SK-MEL-5 (cell line): Measurements from ENCODE around the gene GRIA4. TPM values are rescaled to one million over a fixed set of nuclear protein-coding genes. Genes with fewer than 3 reads are reported as not detected.

ENCODE experiments used
- DNase-seq: peaks from one replicate; pipeline ENCODE4 v3.0.0-alpha.2; 2016; ENCODE audit warnings: low read depth, low spot score
- in situ Hi-C: cut with HindIII; loops from 2 replicates; pipeline ENCODE4 v1.10.0; 2016; ENCODE audit warnings: low sequenced_read_pairs, high pct_unique_total_duplicates, low pct_unique_long_range_greater_than_20kb
- total RNA-seq: library from RNA; depleted of rRNA; stranded (reverse); fragments of >200 nt; shearing (Covaris generic); gene quantifications from 2 replicates; pipeline ENCODE4 v1.2.3, GENCODE V29; 2014

Gene GRIA4
- total RNA-seq, 1 experiment from 2014 or later = 0.48 TPM

GRCh38 chr11:105811242-105811641, 201.4 kb downstream of the GRIA4 start:
- no peak for DNase-seq
- in situ Hi-C loops = no loop called here

DNA sequence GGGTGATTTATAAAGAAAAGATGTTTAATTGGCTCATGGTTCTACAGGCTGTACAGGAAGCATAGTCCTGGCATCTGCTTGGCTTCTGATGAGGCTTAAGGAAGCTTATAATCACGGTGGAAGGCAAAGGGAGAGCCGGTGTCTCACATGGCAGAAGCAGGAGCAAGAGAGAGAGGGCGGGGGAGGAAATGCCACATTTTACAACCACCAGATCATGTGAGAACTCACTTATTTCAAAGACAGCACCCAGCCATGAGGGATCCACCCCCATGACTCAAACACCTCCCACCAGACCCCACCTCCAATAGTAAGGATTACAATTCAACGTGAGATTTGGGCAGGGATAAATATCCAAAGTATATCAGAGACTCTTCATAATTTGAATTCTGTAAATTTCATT, 211.5 kb downstream of the GRIA4 start:
- peak; percentile 7 for DNase-seq
- in situ Hi-C loops = no loop called here

GRCh38 chr11:105821781-105822180, 211.9 kb downstream of the GRIA4 start:
- DNase-seq = no peak
- in situ Hi-C loops = no loop called here

GRCh38 chr11:105823495-105824033, 213.7 kb downstream of the GRIA4 start:
- in situ Hi-C loops = no loop called here

GRCh38 chr11:105824457-105825013, 214.7 kb downstream of the GRIA4 start:
- in situ Hi-C loops = no loop called here
- DNase-seq = no peak

More at GRCh38 chr11:105823495-105824033, 213.7 kb downstream of the GRIA4 start:
- no peak for DNase-seq

- in situ Hi-C loops = no loop called here
- DNase-seq = no peak
These were observed 215.3 kb downstream of the GRIA4 start for GRCh38 chr11:105825141-105825540.

DNA sequence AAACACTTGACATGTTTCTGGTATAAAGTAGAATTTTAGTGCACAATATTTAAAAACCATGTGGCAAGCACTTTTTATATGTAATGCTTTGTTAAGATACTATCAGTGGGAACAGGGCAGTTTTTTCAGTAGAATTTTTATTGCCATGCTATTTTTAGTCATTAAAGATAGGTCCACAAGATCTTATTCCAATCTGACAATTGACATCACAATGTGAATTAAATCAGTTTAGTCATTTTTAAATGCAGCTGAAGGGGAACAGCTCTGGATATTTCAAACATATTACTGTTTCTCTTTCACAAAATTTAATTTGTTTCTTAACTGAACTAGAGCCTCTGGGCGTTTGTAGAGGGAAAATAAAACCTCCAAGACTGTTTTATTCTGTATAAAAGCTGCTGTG, 218.0 kb downstream of the GRIA4 start:
- in situ Hi-C loops = no loop called here

GRCh38 chr11:105829084-105829483, 219.2 kb downstream of the GRIA4 start:
- in situ Hi-C loops = no loop called here

More for the DNA sequence above, 218.0 kb downstream of the GRIA4 start:
- no peak for DNase-seq

DNA sequence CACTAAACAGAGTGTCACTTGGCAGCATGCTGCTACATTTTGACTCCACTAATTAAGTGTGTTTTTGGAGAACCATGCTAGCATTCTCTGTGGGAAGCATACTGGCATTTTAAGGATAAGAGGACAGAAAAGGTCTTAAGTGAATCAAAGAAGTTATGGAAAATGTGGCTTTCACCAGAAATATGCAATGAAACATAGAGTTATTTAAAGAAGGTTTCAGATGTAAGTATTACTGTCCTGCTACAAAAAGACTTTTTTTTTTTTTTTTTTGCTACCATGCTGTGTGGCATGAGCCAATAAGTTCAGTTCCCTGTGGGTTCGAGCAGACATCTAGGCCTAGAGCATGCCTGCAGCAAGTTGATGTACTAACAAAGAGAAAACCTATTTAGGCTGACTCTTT, 224.6 kb downstream of the GRIA4 start:
- in situ Hi-C loops = no loop called here
- no peak for DNase-seq

More at GRCh38 chr11:105829084-105829483, 219.2 kb downstream of the GRIA4 start:
- DNase-seq = no peak

DNA sequence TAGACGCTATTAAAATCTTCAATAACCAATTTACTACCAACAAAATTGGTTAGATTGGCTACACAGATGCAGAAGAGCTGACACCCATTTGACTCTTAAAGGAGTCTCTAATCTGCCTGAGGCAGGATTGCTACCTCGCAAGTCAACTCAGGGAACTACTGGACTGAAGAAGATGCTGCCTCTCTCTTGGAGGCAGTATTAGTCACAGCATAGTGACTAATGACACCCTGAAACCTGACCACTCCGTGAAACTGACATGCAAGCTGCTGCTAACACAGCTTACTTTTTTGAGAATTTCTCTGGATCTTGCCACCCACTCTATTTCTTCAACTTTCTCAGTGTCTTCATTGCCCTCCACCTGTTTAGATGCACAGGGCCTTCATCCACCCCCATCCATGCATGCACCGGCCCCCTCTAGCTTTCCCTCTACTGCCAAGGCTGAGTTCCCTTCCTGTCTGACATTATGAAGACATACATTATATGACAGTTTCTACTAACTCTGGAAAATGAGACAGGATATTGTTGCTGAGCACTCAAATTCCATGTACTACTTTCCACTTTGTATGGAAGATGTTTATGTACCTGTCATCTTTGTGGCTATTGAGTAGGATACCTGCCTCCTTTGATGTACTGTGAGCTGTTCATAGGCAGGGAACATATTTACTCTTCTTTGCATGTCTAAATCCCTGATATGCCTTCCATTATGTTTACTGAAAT, 229.0 kb downstream of the GRIA4 start:
- no peak for DNase-seq
- in situ Hi-C loops = no loop called here

- no peak for DNase-seq
- in situ Hi-C loops = no loop called here
These were observed 230.5 kb downstream of the GRIA4 start for GRCh38 chr11:105840391-105840790.

GRCh38 chr11:105852403-105852802, 242.5 kb downstream of the GRIA4 start:
- in situ Hi-C loops = no loop called here
- no peak for DNase-seq

DNA sequence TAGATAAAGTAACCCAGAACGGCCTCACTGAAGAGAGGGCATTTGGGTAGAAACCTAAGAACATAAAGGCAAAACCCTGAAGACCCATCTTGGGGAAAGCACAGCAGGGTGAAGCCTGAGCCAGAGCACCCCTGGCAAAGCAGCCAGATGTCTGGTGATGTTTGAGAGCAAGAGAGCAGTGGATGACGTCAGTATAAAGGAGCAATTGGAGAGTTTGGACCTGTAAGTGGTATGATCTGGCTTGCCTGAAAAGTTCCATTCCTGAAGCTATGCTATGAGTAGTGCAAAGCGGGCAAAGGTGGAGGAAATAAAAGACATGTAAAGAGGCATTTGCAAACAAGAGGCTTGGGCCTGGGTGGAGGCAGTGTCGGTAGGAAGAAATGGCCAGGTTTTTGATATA, 244.4 kb downstream of the GRIA4 start:
- DNase-seq = no peak
- in situ Hi-C loops = no loop called here

DNA sequence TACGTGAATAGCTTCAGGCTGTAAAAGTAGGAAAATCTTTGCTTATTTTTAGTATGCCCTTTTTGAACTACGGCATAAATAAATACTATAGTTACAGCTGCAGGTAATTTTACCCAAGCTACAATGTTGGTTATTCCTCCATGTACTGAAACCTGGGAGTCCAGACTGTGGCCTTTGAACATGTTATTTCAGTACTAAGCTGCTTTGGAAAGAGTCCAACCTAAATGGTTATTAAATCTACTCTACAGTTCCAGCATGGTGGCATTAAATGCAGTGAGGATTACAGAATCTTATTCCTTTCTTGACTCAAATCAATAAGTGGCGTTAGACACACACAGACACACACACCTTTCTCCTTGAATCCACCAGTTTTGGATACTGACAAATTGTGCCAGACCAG, 247.1 kb downstream of the GRIA4 start:
- in situ Hi-C loops = no loop called here
- no peak for DNase-seq

DNA sequence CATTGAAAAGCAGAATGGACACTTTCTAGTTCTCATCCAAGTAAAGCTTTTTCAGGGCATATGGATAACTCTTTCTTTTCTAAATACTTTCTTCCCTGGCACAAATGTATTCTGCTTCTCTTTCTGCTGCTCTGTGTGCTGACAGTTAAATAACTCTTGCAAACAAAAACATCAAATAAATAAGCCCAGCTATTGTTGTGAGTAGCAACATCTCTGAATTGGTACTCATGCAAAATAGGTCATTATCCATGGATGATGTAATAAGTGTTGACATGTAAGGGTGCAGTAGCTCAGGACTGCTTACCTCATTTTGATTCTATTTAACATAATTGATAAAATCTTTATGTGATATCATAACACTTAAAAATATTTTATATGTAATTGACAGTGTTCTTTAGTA, 247.9 kb downstream of the GRIA4 start:
- no peak for DNase-seq
- in situ Hi-C loops = no loop called here

GRCh38 chr11:105858841-105859240, 249.0 kb downstream of the GRIA4 start:
- in situ Hi-C loops = no loop called here
- DNase-seq = no peak

GRCh38 chr11:105860105-105860504, 250.2 kb downstream of the GRIA4 start:
- no peak for DNase-seq
- in situ Hi-C loops = no loop called here

DNA sequence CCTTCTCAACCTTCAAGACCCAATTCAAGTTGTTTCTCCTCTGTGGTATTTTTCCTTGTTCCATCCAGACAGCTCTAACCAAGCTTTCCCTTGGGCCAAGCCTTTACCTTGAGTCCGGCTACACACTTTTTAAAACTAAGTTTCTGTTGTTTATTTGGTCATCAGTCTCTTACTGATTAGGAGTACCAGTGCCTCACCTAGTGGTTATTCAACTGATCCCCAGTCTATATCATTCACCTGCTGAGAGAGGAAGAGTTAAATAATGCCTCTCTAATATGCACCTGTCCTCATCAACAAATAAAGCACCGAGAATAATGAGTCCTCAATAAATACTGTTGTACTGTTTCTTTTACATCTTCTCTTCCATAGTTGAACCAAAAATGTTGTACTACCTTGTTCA, 251.4 kb downstream of the GRIA4 start:
- in situ Hi-C loops = no loop called here

GRCh38 chr11:105862736-105863367, 253.0 kb downstream of the GRIA4 start:
- DNase-seq = peak; percentile 70
- in situ Hi-C loops = no loop called here

More for the DNA sequence above, 251.4 kb downstream of the GRIA4 start:
- DNase-seq = no peak
